Lower leg skin (tissue), 4 donors: Measurements from ENCODE around the gene C1QB. TPM values are rescaled to one million over a fixed set of nuclear protein-coding genes. Genes with fewer than 3 reads are reported as not detected.

ENCODE experiments used
- DNase-seq, 2 donors: peaks; one replicate each; pipeline ENCODE4 v3.0.0-alpha.2; 2019; ENCODE audit warnings: low spot score in 2 of 2
- H3K4me3 ChIP-seq: fragments of 200-600 bp; sonication (generic); 2 replicates; pipeline ENCODE4 v1.5.1; 2017; ENCODE audit warnings: mild to moderate bottlenecking, low read depth; ENCODE audit not compliant: poor library complexity, severe bottlenecking
- POLR2A ChIP-seq, 2 donors: fragments of 450-650 bp; IDR thresholded peaks; one replicate each; pipeline ENCODE4 v1.6.1; 2016 to 2017; ENCODE audit warnings: antibody characterized with exemption in 2 of 2, mild to moderate bottlenecking in 1 of 2, moderate library complexity in 1 of 2
- WGBS, 2 donors: methylation state at CpG; one replicate each; pipeline ENCODE4 v1.1.5; 2018; 5-methylcytosine and 5-hydroxymethylcytosine counted together
- intact Hi-C: fragments of 100-400 bp; cut with DNase I; formaldehyde crosslinking; loops from one replicate; pipeline ENCODE4 v1.15.0; 2023; ENCODE audit warnings: low total_unique reads
- total RNA-seq, 4 donors: library from RNA; depleted of rRNA; stranded (reverse); fragments of >200 nt; gene quantifications; one replicate each; pipeline ENCODE4 v1.1.0, GENCODE V29; 2016
- TF ChIP-seq, protein P1 (sequence below), 3 donors: fragments of 450-650 bp; IDR thresholded peaks; one replicate each; pipeline ENCODE4 v1.5.1; 2016; ENCODE audit warnings: antibody characterized with exemption in 3 of 3, mild to moderate bottlenecking in 3 of 3, moderate library complexity in 2 of 3

The C1QB gene
- total RNA-seq, 4 donors from 2014 or later = 29.8 to 97.0 (median 47.3) TPM

DNA sequence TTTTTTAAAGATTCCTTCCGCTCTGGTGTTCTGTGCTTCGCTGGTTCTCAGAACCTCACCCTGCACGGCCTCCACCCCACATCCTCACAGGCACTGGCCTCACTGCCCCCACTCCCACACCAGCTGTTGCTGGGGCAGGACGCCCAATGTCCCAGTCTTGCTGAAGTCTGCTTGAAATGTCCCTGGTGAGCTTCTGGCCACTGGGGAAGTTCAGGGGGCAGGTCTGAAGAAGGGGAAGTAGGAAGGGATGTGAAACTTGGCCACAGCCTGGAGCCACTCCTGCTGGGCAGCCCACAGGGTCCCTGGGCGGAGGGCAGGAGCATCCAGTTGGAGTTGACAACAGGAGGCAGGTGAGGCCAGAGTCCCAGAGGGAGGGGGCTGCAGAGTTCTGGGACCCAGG is 16.7 kb upstream of the C1QB start, which contains the start of gene C1QA:
Gene C1QA, plus strand, starts transcription at position 276 of the 400 bp plus-strand sequence. CDS start 989 bp downstream, outside the sequence.
- 33 to 59% methylated on average over 5 of the region's 5 CpGs for WGBS, 2 donors
- H3K4me3 ChIP-seq = no peak within 1 kb of the TSS
- TF ChIP-seq, protein P1, sequence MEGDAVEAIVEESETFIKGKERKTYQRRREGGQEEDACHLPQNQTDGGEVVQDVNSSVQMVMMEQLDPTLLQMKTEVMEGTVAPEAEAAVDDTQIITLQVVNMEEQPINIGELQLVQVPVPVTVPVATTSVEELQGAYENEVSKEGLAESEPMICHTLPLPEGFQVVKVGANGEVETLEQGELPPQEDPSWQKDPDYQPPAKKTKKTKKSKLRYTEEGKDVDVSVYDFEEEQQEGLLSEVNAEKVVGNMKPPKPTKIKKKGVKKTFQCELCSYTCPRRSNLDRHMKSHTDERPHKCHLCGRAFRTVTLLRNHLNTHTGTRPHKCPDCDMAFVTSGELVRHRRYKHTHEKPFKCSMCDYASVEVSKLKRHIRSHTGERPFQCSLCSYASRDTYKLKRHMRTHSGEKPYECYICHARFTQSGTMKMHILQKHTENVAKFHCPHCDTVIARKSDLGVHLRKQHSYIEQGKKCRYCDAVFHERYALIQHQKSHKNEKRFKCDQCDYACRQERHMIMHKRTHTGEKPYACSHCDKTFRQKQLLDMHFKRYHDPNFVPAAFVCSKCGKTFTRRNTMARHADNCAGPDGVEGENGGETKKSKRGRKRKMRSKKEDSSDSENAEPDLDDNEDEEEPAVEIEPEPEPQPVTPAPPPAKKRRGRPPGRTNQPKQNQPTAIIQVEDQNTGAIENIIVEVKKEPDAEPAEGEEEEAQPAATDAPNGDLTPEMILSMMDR (IDR thresholded peaks at IDR 0.05) = no peak
- TF ChIP-seq POLR2A (IDR thresholded peaks at IDR 0.05) = no peak
- intact Hi-C loops = no loop called here
- peak in 1 of 2 donors; percentile 69 for DNase-seq

DNA sequence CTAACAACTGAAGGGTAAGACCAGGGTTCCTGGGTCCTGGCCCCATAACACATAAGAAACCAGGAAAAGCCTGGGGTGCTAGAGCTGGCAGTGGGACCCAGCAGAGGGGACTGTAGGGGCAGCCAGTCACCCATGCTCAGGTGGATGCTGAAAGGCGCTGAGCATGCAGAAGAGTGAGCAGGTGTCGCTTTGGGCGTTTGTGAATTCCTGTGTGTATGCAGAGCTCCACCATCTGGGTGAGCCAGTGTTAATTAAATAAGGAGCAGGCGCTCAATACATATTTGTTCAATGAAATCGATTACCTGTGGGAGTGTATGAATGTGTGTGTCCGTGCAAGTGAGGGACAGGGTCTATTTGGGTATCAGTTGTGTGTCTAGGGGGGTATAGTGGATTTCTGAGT is 16.1 kb upstream of the C1QB start:
- TF ChIP-seq POLR2A (IDR thresholded peaks at IDR 0.05) = no peak
- TF ChIP-seq, protein P1 (IDR thresholded peaks at IDR 0.05) = no peak
- no peak for DNase-seq
- H3K4me3 ChIP-seq = no peak overlapping the region
- intact Hi-C loops = no loop called here
- WGBS, 2 donors = 58 to 72% methylated on average over 6 of the region's 6 CpGs

DNA sequence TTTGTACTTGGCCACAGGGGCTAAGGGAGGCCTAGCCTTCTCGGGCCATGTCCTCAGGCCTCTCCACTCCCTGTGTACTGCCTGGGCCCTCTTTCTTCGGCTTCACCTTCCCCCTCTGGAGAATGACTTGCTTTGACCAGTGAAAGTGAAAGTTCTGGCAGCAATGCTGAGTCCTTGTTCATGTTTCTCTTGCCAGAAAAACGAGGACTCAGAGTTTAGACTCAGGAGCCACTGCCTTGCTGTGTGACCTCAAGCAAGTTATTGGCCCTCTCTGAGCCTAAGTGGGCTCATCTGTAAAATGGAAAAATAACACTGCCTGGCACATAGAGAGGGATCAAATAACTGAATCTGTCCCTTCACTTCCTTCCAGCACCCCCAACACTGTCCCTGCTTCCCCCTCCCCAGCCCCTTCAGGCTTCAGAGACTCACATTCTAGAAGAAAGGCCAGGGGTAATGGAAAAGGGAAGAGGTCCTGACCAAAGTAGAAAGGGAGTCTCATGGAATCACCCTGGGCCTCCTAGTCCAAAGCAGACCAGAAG is 15.1 kb upstream of the C1QB start:
- H3K4me3 ChIP-seq = no peak overlapping the region
- 63 to 74% methylated on average over 3 of the region's 3 CpGs for WGBS, 2 donors

DNA sequence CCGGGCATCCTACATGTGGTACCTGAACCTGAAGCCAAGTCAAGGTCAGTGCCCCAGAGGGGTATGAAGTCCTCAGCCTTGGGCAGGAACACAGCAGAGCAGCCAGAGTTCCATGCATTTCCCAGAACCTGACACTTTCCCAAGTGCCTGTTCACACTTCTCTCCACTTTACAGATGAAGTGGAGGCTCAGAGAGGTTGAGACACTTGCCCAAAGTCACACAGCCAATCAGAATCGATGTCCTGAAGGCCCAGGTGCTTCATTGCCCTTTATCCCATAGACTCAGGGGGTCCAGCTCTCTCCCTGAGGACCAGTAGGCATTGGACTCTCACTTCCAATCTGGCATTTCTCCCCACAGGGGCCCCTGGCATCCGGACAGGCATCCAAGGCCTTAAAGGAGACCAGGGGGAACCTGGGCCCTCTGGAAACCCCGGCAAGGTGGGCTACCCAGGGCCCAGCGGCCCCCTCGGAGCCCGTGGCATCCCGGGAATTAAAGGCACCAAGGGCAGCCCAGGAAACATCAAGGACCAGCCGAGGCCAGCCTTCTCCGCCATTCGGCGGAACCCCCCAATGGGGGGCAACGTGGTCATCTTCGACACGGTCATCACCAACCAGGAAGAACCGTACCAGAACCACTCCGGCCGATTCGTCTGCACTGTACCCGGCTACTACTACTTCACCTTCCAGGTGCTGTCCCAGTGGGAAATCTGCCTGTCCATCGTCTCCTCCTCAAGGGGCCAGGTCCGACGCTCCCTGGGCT is 14.4 kb upstream of the C1QB start:
- H3K4me3 ChIP-seq = no peak overlapping the region
- TF ChIP-seq, protein P1 (IDR thresholded peaks at IDR 0.05) = no peak
- 77 to 83% methylated on average over 18 to 23 of the region's 23 CpGs for WGBS, 2 donors
- no peak for DNase-seq
- intact Hi-C loops = no loop called here

More for the DNA sequence above, 15.1 kb upstream of the C1QB start:
- DNase-seq = no peak
- intact Hi-C loops = no loop called here
- TF ChIP-seq POLR2A (IDR thresholded peaks at IDR 0.05) = no peak
- TF ChIP-seq, protein P1 (IDR thresholded peaks at IDR 0.05) = no peak

DNA sequence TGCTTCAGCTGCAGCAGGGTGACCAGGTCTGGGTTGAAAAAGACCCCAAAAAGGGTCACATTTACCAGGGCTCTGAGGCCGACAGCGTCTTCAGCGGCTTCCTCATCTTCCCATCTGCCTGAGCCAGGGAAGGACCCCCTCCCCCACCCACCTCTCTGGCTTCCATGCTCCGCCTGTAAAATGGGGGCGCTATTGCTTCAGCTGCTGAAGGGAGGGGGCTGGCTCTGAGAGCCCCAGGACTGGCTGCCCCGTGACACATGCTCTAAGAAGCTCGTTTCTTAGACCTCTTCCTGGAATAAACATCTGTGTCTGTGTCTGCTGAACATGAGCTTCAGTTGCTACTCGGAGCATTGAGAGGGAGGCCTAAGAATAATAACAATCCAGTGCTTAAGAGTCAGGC is 13.8 kb upstream of the C1QB start:
- no peak overlapping the region for H3K4me3 ChIP-seq
- DNase-seq = no peak

More for the DNA sequence above, 13.8 kb upstream of the C1QB start:
- WGBS, 2 donors = 43 to 47% methylated on average over 8 of the region's 8 CpGs
- no peak for TF ChIP-seq POLR2A (IDR thresholded peaks at IDR 0.05)
- TF ChIP-seq, protein P1 (IDR thresholded peaks at IDR 0.05) = no peak
- intact Hi-C loops = no loop called here
